Measurements from ENCODE around the gene ATP11A. TPM values are rescaled to one million over a fixed set of nuclear protein-coding genes. Genes with fewer than 3 reads are reported as not detected.

ATP11A gene
- total and polyA plus RNA-seq, 2 experiments from 2014 or later: 28.7 to 30.8 TPM

GRCh38 chr13:112933649-112934048 lies 243.8 kb downstream of the ATP11A start:
- H2AFZ ChIP-seq: no peak overlapping the region
- no peak overlapping the region for H3K4me2 ChIP-seq
- WGBS (ENCODE audit: low lambda C conversion rate, missing lambda C conversion rate): 95% methylated on average over 7 of the region's 7 CpGs

GRCh38 chr13:112934078-112934477 lies 244.2 kb downstream of the ATP11A start:
- H3K36me3 ChIP-seq (replicated peaks; ENCODE audit: insufficient read depth, low read depth): no peaks in the 10 kb centered on the region
- no peaks in the 10 kb centered on the region for H4K20me1 ChIP-seq (ENCODE audit: insufficient read depth, poor library complexity, severe bottlenecking)
- H3K9me2 ChIP-seq (replicated peaks; ENCODE audit: insufficient read depth): no peaks in the 10 kb centered on the region
- no peaks in the 10 kb centered on the region for H3K9me3 ChIP-seq (ENCODE audit: low read depth)
- H3K27me3 ChIP-seq: no peaks in the 10 kb centered on the region
- no peak overlapping the region for H3K4me3 ChIP-seq
- no peak for TF ChIP-seq CTCF (IDR thresholded peaks at IDR 0.05; ENCODE audit: poor library complexity)
- no peak overlapping the region for H3K27ac ChIP-seq
- H2AFZ ChIP-seq: no peak overlapping the region
- WGBS (ENCODE audit: low lambda C conversion rate, missing lambda C conversion rate): 67% methylated on average over 6 of the region's 6 CpGs
- DNase-seq (ENCODE audit: low spot score): no peak
- H3K4me2 ChIP-seq: no peak overlapping the region
- no peaks in the 10 kb centered on the region for H3K79me2 ChIP-seq
- H3K4me1 ChIP-seq (ENCODE audit: insufficient read depth): peaks cover 11% of the 10 kb centered on the region

More at GRCh38 chr13:112933649-112934048, 243.8 kb downstream of the ATP11A start:
- Histone ChIP-seq H3K9me2 (replicated peaks; ENCODE audit: insufficient read depth) (no peaks in the 10 kb centered on the region), H3K4me1 (ENCODE audit: insufficient read depth) (peaks cover 13% of the 10 kb centered on the region), H3K4me3 (no peak overlapping the region), H3K79me2 (no peaks in the 10 kb centered on the region), H3K27ac (no peak overlapping the region), H4K20me1 (ENCODE audit: insufficient read depth, poor library complexity, severe bottlenecking) (no peaks in the 10 kb centered on the region), H3K27me3 (no peaks in the 10 kb centered on the region), H3K9me3 (ENCODE audit: low read depth) (no peaks in the 10 kb centered on the region), H3K36me3 (replicated peaks; ENCODE audit: insufficient read depth, low read depth) (no peaks in the 10 kb centered on the region)
- DNase-seq (ENCODE audit: low spot score): no peak
- TF ChIP-seq CTCF (IDR thresholded peaks at IDR 0.05; ENCODE audit: poor library complexity) (no peak), EZH2 (IDR thresholded peaks at IDR 0.05; ENCODE audit: borderline replicate concordance) (no peak), EZH2phosphoT487 (IDR thresholded peaks at IDR 0.05; ENCODE audit: low read depth, severe bottlenecking, unreplicated experiment) (no peak)

Other genes with a start within 250 kb of the ATP11A start
- 9.7 and 13.5 TPM in 2 replicates for gene TUBGCP3, start 101.9 kb upstream of the ATP11A start, total RNA-seq
- 9.3 and 11.1 TPM in 2 replicates for gene TUBGCP3, start 101.9 kb upstream of the ATP11A start, polyA plus RNA-seq